WI38 (cell line): Measurements from ENCODE around the gene FAM25A.
"Not testable (repeated sequence)": the region's sequence is repeated elsewhere in the genome, so short reads cannot be mapped to it uniquely, and the experiment has no call there.

Experiments used
- H3K4me3 ChIP-seq: 2 replicates; pipeline ENCODE4 v1.5.1; 2011; ENCODE audit warnings: low read depth, mild to moderate bottlenecking, control low read depth, low read length
- TF ChIP-seq, protein P1 (sequence below): IDR thresholded peaks from 2 replicates; pipeline ENCODE4 v1.5.1; 2012; ENCODE audit warnings: low read depth, mild to moderate bottlenecking, control low read depth, low read length

FAM25A gene

DNA sequence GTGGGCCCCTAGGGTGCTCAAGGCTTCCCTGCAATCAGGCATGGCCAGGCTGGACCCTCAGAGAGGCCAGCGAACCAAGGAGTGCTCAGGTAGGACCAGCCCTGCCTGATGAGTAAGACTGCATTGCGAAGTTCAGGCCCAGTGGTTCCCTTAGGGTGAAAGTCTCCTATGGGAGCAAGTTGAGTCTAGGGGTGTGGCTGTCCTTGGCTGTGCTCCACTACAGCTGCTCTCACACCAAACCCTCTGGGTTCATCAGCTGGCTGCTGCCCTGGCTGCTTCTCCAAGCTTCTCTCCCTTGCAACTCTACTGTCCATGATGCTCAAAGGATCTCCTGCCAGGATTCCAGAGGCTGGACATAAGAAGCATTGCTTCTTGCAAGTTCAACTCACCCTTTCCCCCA is 18.7 kb downstream of the FAM25A start:
- H3K4me3 ChIP-seq, result no peak overlapping the region
- TF ChIP-seq, protein P1, sequence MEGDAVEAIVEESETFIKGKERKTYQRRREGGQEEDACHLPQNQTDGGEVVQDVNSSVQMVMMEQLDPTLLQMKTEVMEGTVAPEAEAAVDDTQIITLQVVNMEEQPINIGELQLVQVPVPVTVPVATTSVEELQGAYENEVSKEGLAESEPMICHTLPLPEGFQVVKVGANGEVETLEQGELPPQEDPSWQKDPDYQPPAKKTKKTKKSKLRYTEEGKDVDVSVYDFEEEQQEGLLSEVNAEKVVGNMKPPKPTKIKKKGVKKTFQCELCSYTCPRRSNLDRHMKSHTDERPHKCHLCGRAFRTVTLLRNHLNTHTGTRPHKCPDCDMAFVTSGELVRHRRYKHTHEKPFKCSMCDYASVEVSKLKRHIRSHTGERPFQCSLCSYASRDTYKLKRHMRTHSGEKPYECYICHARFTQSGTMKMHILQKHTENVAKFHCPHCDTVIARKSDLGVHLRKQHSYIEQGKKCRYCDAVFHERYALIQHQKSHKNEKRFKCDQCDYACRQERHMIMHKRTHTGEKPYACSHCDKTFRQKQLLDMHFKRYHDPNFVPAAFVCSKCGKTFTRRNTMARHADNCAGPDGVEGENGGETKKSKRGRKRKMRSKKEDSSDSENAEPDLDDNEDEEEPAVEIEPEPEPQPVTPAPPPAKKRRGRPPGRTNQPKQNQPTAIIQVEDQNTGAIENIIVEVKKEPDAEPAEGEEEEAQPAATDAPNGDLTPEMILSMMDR, result no peak

GRCh38 chr10:87043579-87043978 is 23.5 kb downstream of the FAM25A start:
- not testable (repeated sequence) for H3K4me3 ChIP-seq

DNA sequence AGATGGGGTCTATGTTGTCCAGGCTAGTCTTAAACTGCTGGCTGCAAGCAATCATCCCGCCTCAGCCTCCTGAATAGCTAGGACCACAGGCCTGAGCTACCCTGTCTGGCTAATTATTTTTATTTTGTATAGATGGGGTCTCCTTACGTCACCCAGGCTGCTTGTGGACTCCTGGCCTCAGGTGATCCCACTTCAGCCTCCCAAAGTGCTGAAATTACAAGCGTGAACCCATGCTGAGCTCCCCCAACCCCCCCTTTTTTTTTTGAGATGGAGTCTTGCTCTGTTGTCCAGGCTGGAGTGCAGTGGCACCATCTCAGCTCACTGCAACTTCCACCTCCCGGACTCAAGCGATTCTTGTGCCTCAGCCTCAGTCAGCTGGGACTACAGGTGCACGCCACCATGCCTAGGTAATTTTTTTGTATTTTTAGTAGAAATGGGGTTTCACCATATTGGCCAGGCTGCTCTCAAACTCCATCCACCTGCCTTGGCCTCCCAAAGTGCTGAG is 25.4 kb downstream of the FAM25A start:
- H3K4me3 ChIP-seq, result no peak overlapping the region
- TF ChIP-seq, protein P1, result no peak

- TF ChIP-seq, protein P1, result no peak
- H3K4me3 ChIP-seq, result no peak overlapping the region
These were observed 33.0 kb downstream of the FAM25A start for GRCh38 chr10:87053111-87053510.

DNA sequence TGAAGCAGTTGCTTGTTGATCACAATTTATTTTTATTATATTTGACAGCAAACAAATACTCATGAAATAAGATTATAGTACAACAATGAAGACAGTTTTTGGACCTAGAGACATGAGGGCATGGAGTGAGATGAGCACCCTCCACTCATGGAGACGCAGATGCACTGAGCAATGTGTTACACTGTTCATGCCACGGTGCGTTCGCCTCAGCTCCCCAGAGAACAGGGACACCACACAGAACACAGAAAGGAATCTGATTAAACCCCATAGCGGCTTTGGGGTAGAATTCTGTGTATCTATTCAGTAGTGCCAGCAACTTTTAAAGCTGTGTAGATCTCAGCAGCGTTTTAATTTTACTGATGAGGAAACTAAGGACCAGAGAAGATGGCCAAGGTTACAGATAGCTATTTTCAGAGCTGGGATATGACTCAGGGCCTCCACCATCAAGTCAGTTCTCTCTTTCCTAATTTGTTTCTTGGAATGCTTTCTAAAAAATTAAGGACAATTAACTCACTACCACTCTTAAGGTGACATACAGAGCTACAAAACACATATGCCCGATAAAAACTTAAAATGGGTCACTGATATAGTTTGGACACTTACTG is 33.6 kb downstream of the FAM25A start:
- TF ChIP-seq, protein P1, result no peak
- H3K4me3 ChIP-seq, result no peak overlapping the region

GRCh38 chr10:87054373-87055295 is 34.5 kb downstream of the FAM25A start:
- TF ChIP-seq, protein P1, result peak; percentile 65
- peak overlapping the region; percentile 5 for H3K4me3 ChIP-seq

DNA sequence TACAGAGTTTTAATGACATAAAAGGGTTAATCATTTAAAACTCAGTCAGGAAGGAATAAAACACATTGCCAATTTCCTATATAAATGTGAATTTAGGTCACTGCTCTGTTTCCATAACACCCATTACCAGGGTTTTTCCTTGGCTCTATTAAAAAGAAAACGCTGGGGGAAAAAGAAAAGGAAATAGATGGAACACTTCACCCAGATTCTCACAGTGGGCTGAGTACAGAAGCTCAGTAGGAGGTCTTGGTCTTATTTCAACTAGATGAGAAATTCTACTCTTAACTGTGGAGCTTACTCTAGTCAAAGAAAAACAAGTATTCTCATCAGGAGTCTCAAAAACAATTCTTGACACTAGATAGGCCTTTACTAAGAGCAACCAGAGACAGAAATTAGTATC is 38.1 kb downstream of the FAM25A start:
- no peak overlapping the region for H3K4me3 ChIP-seq
- TF ChIP-seq, protein P1, result no peak
